Right cardiac atrium (tissue), 5 donors: ENCODE results near the gene SLC43A2. TPM values are rescaled to one million over a fixed set of nuclear protein-coding genes. Genes with fewer than 3 reads are reported as not detected.
A peak's percentile ranks its signal among the peaks of the same experiment; 100 is the strongest.

Experiments
- ATAC-seq, 2 donors: fragments of 200-7000 bp; cut with Tn5 transposase; one replicate each; pipeline versions ENCODE4 v1.8.0 to v1.9.1; 2020; ENCODE audit warnings: moderate library complexity in 2 of 2, mild to moderate bottlenecking in 1 of 2
- DNase-seq, 3 donors: peaks; one replicate each; pipeline ENCODE4 v3.0.0-alpha.2; 2020
- H3K27ac ChIP-seq: one replicate; pipeline ENCODE4 v1.5.1; 2013; ENCODE audit warnings: mild to moderate bottlenecking, low read length, control low read depth, moderate library complexity
- H3K27me3 ChIP-seq: one replicate; pipeline ENCODE4 v1.6.1; 2013; ENCODE audit not compliant: control insufficient read depth, insufficient read depth
- H3K4me1 ChIP-seq: one replicate; pipeline ENCODE4 v1.6.1; 2013; ENCODE audit warnings: low read length; ENCODE audit not compliant: control insufficient read depth, insufficient read depth
- H3K4me3 ChIP-seq: one replicate; pipeline ENCODE4 v1.5.1; 2013; ENCODE audit warnings: low read length, control low read depth
- H3K9me3 ChIP-seq: one replicate; pipeline ENCODE4 v1.6.1; 2013; ENCODE audit warnings: low read length; ENCODE audit not compliant: control insufficient read depth
- WGBS: extraction: QIAGEN DNeasy Blood & Tissue Kit; methylation state at CpG from one replicate; pipeline ENCODE4 v1.1.7; 2013; 5-methylcytosine and 5-hydroxymethylcytosine counted together
- intact Hi-C, 4 donors: fragments of 100-400 bp; cut with DNase I; formaldehyde crosslinking; loops; one replicate each; pipeline versions ENCODE4 v1.11.0 to v1.14.0; 2022 to 2023
- polyA plus RNA-seq: library from polyadenylated mRNA; stranded (reverse); fragments of 200-250 nt; gene quantifications from one replicate; pipeline ENCODE4 v1.2.3, GENCODE V29; 2013
- total RNA-seq, 4 donors: library from RNA; stranded (reverse); fragmentation: NEBNext Ultra II Directional; extraction: Animal tissue kit (Norgen Biotek cat#: 25700); gene quantifications; one replicate each; pipeline ENCODE4 v1.2.1, GENCODE V29; 2021
- donor health status: healthy with polysubstance abuse.
- donor health status: DM: no; HTN: yes; CAD: no.
- donor health status: DM: no; HTN: no; CAD: no.
- donor health status: DM: no; HTN: yes; CAD: no; lungs with severe emphysema.
- donor health status: DM: yes; HTN: yes; CAD: no.

SLC43A2 gene
- total and polyA plus RNA-seq, 5 donors: 3.4 to 6.7 (median 5.2) TPM

GRCh38 chr17:1561420-1562175, 67.0 kb downstream of the SLC43A2 start:
- 7% methylated on average over 47 of the region's 47 CpGs for WGBS
- peak; percentile 27 to 30 for ATAC-seq
- Histone ChIP-seq H3K27me3 (no peaks in the 10 kb centered on the region), H3K27ac (peak overlapping the region; percentile 65), H3K4me1 (peaks cover 14% of the 10 kb centered on the region), H3K4me3 (peak overlapping the region; percentile 91), H3K9me3 (no peaks in the 10 kb centered on the region)
- peak; percentile 41 to 71 (median 62) for DNase-seq
- intact Hi-C loops: no loop called here

GRCh38 chr17:1560858-1561355, 67.7 kb downstream of the SLC43A2 start:
- Histone ChIP-seq H3K4me1 (peaks cover 14% of the 10 kb centered on the region), H3K27ac (no peak overlapping the region), H3K27me3 (no peaks in the 10 kb centered on the region), H3K9me3 (no peaks in the 10 kb centered on the region), H3K4me3 (no peak overlapping the region)
- DNase-seq (no peak), ATAC-seq (no peak)
- WGBS: 74% methylated on average over 7 of the region's 7 CpGs
- intact Hi-C loops: no loop called here

- WGBS: 54% methylated on average over 22 of the region's 22 CpGs
- intact Hi-C loops: no loop called here
- Histone ChIP-seq H3K4me1 (peaks cover 16% of the 10 kb centered on the region), H3K27ac (no peak overlapping the region), H3K27me3 (no peaks in the 10 kb centered on the region), H3K4me3 (no peak overlapping the region), H3K9me3 (no peaks in the 10 kb centered on the region)
- peak in 1 of 3 donors; percentile 69 for DNase-seq
- peak in 1 of 2 donors; percentile 7 for ATAC-seq
These were observed 68.4 kb downstream of the SLC43A2 start for GRCh38 chr17:1560101-1560857.

GRCh38 chr17:1559047-1560043, 69.3 kb downstream of the SLC43A2 start:
- Histone ChIP-seq H3K4me1 (peaks cover 16% of the 10 kb centered on the region), H3K4me3 (no peak overlapping the region), H3K27ac (no peak overlapping the region), H3K9me3 (no peaks in the 10 kb centered on the region), H3K27me3 (no peaks in the 10 kb centered on the region)
- ATAC-seq (no peak), DNase-seq (no peak)
- 76% methylated on average over 10 of the region's 10 CpGs for WGBS
- intact Hi-C loops: no loop called here

GRCh38 chr17:1558401-1558800, 70.2 kb downstream of the SLC43A2 start:
- no peaks in the 10 kb centered on the region for H3K27me3 ChIP-seq
- H3K9me3 ChIP-seq: no peaks in the 10 kb centered on the region
- 64% methylated on average over 3 of the region's 3 CpGs for WGBS
- no peak for DNase-seq
- no peak for ATAC-seq
- H3K27ac ChIP-seq: no peak overlapping the region
- intact Hi-C loops: no loop called here
- H3K4me3 ChIP-seq: no peak overlapping the region
- peaks cover 16% of the 10 kb centered on the region for H3K4me1 ChIP-seq

- Histone ChIP-seq H3K9me3 (no peaks in the 10 kb centered on the region), H3K4me3 (no peak overlapping the region), H3K27me3 (no peaks in the 10 kb centered on the region), H3K27ac (no peak overlapping the region), H3K4me1 (peaks cover 16% of the 10 kb centered on the region)
- ATAC-seq (peak in 1 of 2 donors; percentile 62), DNase-seq (peak in 1 of 3 donors; percentile 64)
- WGBS: 81% methylated on average over 22 of the region's 22 CpGs
- intact Hi-C loops: no loop called here
These were observed 71.1 kb downstream of the SLC43A2 start for GRCh38 chr17:1557355-1558095.

- no peaks in the 10 kb centered on the region for H3K27me3 ChIP-seq
- WGBS: 68% methylated on average over 15 of the region's 15 CpGs
- no peak overlapping the region for H3K4me3 ChIP-seq
- intact Hi-C loops: no loop called here
- ATAC-seq: peak in 1 of 2 donors; percentile 21
- no peaks in the 10 kb centered on the region for H3K9me3 ChIP-seq
- peaks cover 9% of the 10 kb centered on the region for H3K4me1 ChIP-seq
- DNase-seq: peak; percentile 25 to 63 (median 62)
- no peak overlapping the region for H3K27ac ChIP-seq
These were observed 72.8 kb downstream of the SLC43A2 start for GRCh38 chr17:1555651-1556471.

- H3K9me3 ChIP-seq: no peaks in the 10 kb centered on the region
- no peak overlapping the region for H3K27ac ChIP-seq
- peaks cover 6% of the 10 kb centered on the region for H3K4me1 ChIP-seq
- no peak overlapping the region for H3K4me3 ChIP-seq
- ATAC-seq: no peak
- no peaks in the 10 kb centered on the region for H3K27me3 ChIP-seq
- intact Hi-C loops: no loop called here
- WGBS: 67% methylated on average over 9 of the region's 9 CpGs
- peak in 1 of 3 donors; percentile 3 for DNase-seq
These were observed 73.7 kb downstream of the SLC43A2 start for GRCh38 chr17:1554751-1555540.
